ENCODE results near the gene TMEM54. TPM values are rescaled to one million over a fixed set of nuclear protein-coding genes. Genes with fewer than 3 reads are reported as not detected.

Gene TMEM54
- total and polyA plus RNA-seq, 12 donors: 1.3 to 123 (median 21.2) TPM

GRCh38 chr1:32931760-32932159 lies 30.6 kb upstream of the TMEM54 start:
- no peak for TF ChIP-seq POLR2A (IDR thresholded peaks at IDR 0.05)
- no peak overlapping the region for H3K4me3 ChIP-seq
- no peak for DNase-seq
- WGBS, 4 donors: 79 to 88% (median 82%) methylated on average over 1 of the region's 1 CpG
- peaks cover 0 to 5% of the 10 kb centered on the region in 2 donors for H3K36me3 ChIP-seq (replicated peaks in 1 of 2)
- peaks cover 3 to 11% of the 10 kb centered on the region in 2 donors for H3K4me1 ChIP-seq (replicated peaks in 1 of 2)
- H3K9me3 ChIP-seq (replicated peaks in 1 of 3): no peaks in the 10 kb centered on the region
- no peak overlapping the region for H3K27ac ChIP-seq
- no peaks in the 10 kb centered on the region for H3K27me3 ChIP-seq
- intact Hi-C loops (cut with DNase I): loop anchor here (5.0 to 10.0 kb wide), 3 partner anchors 113 to 153 kb away; partner anchors contain the start of gene AZIN2 (in 1 of the 2)

DNA sequence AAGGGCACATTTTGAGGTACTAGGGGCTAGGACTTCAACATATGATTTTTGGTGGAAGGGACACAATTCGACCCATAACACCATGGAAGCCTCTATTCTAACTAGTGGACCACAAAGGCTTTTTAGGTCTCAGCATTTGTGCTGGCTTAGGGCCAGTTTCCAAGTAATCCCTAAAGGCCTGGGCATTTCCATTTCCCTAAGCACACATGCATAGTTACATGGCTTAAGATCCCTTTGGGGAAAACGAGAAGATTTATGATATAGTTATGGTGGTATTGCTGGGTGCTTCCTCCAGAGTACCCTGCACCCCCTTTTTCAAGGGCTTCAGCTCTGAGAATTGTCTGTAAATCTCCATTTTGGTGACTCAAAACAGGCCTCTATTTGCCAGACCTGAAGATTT lies 28.2 kb upstream of the TMEM54 start:
- H3K36me3 ChIP-seq (replicated peaks in 1 of 2): no peaks in the 10 kb centered on the region
- intact Hi-C loops (cut with DNase I): no loop called here
- peaks cover 7% of the 10 kb centered on the region for H3K27me3 ChIP-seq
- H3K9me3 ChIP-seq (replicated peaks in 1 of 3): no peaks in the 10 kb centered on the region
- DNase-seq: no peak
- TF ChIP-seq POLR2A (IDR thresholded peaks at IDR 0.05): no peak
- TF ChIP-seq, protein P1, sequence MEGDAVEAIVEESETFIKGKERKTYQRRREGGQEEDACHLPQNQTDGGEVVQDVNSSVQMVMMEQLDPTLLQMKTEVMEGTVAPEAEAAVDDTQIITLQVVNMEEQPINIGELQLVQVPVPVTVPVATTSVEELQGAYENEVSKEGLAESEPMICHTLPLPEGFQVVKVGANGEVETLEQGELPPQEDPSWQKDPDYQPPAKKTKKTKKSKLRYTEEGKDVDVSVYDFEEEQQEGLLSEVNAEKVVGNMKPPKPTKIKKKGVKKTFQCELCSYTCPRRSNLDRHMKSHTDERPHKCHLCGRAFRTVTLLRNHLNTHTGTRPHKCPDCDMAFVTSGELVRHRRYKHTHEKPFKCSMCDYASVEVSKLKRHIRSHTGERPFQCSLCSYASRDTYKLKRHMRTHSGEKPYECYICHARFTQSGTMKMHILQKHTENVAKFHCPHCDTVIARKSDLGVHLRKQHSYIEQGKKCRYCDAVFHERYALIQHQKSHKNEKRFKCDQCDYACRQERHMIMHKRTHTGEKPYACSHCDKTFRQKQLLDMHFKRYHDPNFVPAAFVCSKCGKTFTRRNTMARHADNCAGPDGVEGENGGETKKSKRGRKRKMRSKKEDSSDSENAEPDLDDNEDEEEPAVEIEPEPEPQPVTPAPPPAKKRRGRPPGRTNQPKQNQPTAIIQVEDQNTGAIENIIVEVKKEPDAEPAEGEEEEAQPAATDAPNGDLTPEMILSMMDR (IDR thresholded peaks at IDR 0.05): no peak
- 39 to 70% (median 56%) methylated on average over 2 of the region's 2 CpGs for WGBS, 4 donors
- no peak overlapping the region for H3K27ac ChIP-seq
- H3K4me3 ChIP-seq: no peak overlapping the region
- peaks cover 3 to 21% of the 10 kb centered on the region in 2 donors for H3K4me1 ChIP-seq (replicated peaks in 1 of 2)

DNA sequence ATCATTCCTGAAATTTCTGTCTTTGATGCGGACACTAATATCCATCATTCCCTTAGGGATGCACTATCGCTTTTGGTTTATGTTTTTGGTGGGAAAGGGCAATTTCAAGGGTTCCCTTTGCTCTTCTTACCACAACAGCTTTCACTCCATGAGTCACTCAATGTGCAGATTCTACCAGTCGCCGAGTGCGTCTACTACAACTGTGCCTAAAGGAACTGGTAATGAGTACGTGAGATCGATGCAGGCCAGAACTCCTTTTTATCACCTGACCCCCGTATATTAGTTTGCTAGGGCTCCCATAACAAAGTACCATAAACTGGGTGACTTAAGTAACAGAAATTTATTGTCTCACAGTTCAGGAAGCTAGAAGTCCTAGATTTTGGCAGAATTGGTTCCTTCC lies 27.5 kb upstream of the TMEM54 start:
- TF ChIP-seq POLR2A (IDR thresholded peaks at IDR 0.05): no peak
- TF ChIP-seq, protein P1 (IDR thresholded peaks at IDR 0.05): no peak
- Histone ChIP-seq H3K4me1 (replicated peaks in 1 of 2) (peaks cover 3 to 15% of the 10 kb centered on the region in 2 donors), H3K36me3 (replicated peaks in 1 of 2) (no peaks in the 10 kb centered on the region), H3K27me3 (peaks cover 7% of the 10 kb centered on the region), H3K27ac (no peak overlapping the region), H3K9me3 (replicated peaks in 1 of 3) (no peaks in the 10 kb centered on the region), H3K4me3 (no peak overlapping the region)
- DNase-seq: no peak
- 86 to 92% (median 88%) methylated on average over 8 of the region's 8 CpGs for WGBS, 4 donors
- intact Hi-C loops (cut with DNase I): no loop called here

DNA sequence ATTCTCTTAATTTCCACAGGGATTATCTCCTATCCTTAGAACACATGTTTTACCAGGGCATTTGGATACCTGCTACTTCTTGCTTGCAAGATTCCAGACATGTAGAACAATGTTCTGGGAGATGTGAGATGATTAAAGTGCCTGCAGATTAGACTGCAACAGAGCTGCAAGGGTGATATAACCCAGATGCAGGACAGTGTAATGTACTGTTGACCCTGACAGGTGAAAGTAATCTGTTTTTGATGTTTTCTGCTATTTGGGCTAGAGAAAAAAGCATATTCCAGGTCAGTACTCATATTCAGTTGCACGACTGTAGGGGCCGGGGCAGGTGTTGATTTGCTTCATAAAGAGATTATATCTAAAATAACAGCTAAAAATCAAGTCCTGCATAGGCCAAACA lies 27.1 kb upstream of the TMEM54 start:
- Histone ChIP-seq H3K27me3 (peaks cover 7% of the 10 kb centered on the region), H3K27ac (no peak overlapping the region), H3K4me3 (no peak overlapping the region), H3K36me3 (replicated peaks in 1 of 2) (no peaks in the 10 kb centered on the region), H3K4me1 (replicated peaks in 1 of 2) (peaks cover 0 to 12% of the 10 kb centered on the region in 2 donors), H3K9me3 (replicated peaks in 1 of 3) (no peaks in the 10 kb centered on the region)
- intact Hi-C loops (cut with DNase I): no loop called here
- no peak for DNase-seq
- TF ChIP-seq, protein P1 (IDR thresholded peaks at IDR 0.05): no peak
- TF ChIP-seq POLR2A (IDR thresholded peaks at IDR 0.05): no peak
- WGBS, 4 donors: 88 to 98% (median 94%) methylated on average over 2 of the region's 2 CpGs

- WGBS, 4 donors: 87 to 97% (median 92%) methylated on average over 2 of the region's 2 CpGs
- intact Hi-C loops (cut with DNase I): no loop called here
- no peak for DNase-seq
- Histone ChIP-seq H3K36me3 (replicated peaks in 1 of 2) (no peaks in the 10 kb centered on the region), H3K9me3 (replicated peaks in 1 of 3) (no peaks in the 10 kb centered on the region), H3K27me3 (peaks cover 7% of the 10 kb centered on the region), H3K4me3 (no peak overlapping the region), H3K27ac (no peak overlapping the region), H3K4me1 (replicated peaks in 1 of 2) (peaks cover 0 to 12% of the 10 kb centered on the region in 2 donors)
- TF ChIP-seq POLR2A (IDR thresholded peaks at IDR 0.05): no peak
- TF ChIP-seq, protein P1 (IDR thresholded peaks at IDR 0.05): no peak
These were observed 26.3 kb upstream of the TMEM54 start for GRCh38 chr1:32927441-32927840.
